ENCODE results near the gene EYA2.

Gene EYA2

GRCh38 chr20:46939031-46939965 lies 44.7 kb downstream of the EYA2 start:
- Histone ChIP-seq H3K9me3 (ENCODE audit: low read length) (no peaks in the 10 kb centered on the region), H2AFZ (ENCODE audit: low read depth, low read length) (no peak overlapping the region), H3K4me1 (ENCODE audit: insufficient read depth, low read length) (no peaks in the 10 kb centered on the region), H3K36me3 (ENCODE audit: insufficient read depth, low read length) (no peaks in the 10 kb centered on the region), H3K27me3 (ENCODE audit: insufficient read depth, low read length) (no peaks in the 10 kb centered on the region), H3K4me3 (ENCODE audit: low read length) (no peak overlapping the region)

GRCh38 chr20:46940616-46941015 lies 46.0 kb downstream of the EYA2 start:
- Histone ChIP-seq H3K27me3 (ENCODE audit: insufficient read depth, low read length) (peaks cover under 1% of the 10 kb centered on the region), H3K36me3 (ENCODE audit: insufficient read depth, low read length) (no peaks in the 10 kb centered on the region), H3K9me3 (ENCODE audit: low read length) (no peaks in the 10 kb centered on the region), H3K4me1 (ENCODE audit: insufficient read depth, low read length) (no peaks in the 10 kb centered on the region), H3K4me3 (ENCODE audit: low read length) (no peak overlapping the region), H2AFZ (ENCODE audit: low read depth, low read length) (no peak overlapping the region)

GRCh38 chr20:46941404-46941803 lies 46.8 kb downstream of the EYA2 start:
- Histone ChIP-seq H2AFZ (ENCODE audit: low read depth, low read length) (no peak overlapping the region), H3K27me3 (ENCODE audit: insufficient read depth, low read length) (peaks cover 8% of the 10 kb centered on the region), H3K4me1 (ENCODE audit: insufficient read depth, low read length) (no peaks in the 10 kb centered on the region), H3K4me3 (ENCODE audit: low read length) (no peak overlapping the region), H3K9me3 (ENCODE audit: low read length) (no peaks in the 10 kb centered on the region), H3K36me3 (ENCODE audit: insufficient read depth, low read length) (no peaks in the 10 kb centered on the region)

- H3K36me3 ChIP-seq (ENCODE audit: insufficient read depth, low read length): no peaks in the 10 kb centered on the region
- no peak overlapping the region for H3K4me3 ChIP-seq (ENCODE audit: low read length)
- no peaks in the 10 kb centered on the region for H3K4me1 ChIP-seq (ENCODE audit: insufficient read depth, low read length)
- H2AFZ ChIP-seq (ENCODE audit: low read depth, low read length): no peak overlapping the region
- H3K9me3 ChIP-seq (ENCODE audit: low read length): no peaks in the 10 kb centered on the region
- H3K27me3 ChIP-seq (ENCODE audit: insufficient read depth, low read length): peaks cover 8% of the 10 kb centered on the region
Observed at GRCh38 chr20:46943861-46944591, 49.4 kb downstream of the EYA2 start.

- H3K4me3 ChIP-seq (ENCODE audit: low read length): no peak overlapping the region
- peaks cover 8% of the 10 kb centered on the region for H3K27me3 ChIP-seq (ENCODE audit: insufficient read depth, low read length)
- H3K4me1 ChIP-seq (ENCODE audit: insufficient read depth, low read length): no peaks in the 10 kb centered on the region
- no peaks in the 10 kb centered on the region for H3K36me3 ChIP-seq (ENCODE audit: insufficient read depth, low read length)
- no peaks in the 10 kb centered on the region for H3K9me3 ChIP-seq (ENCODE audit: low read length)
- H2AFZ ChIP-seq (ENCODE audit: low read depth, low read length): no peak overlapping the region
Observed at GRCh38 chr20:46945465-46945864, 50.8 kb downstream of the EYA2 start.

- no peaks in the 10 kb centered on the region for H3K4me1 ChIP-seq (ENCODE audit: insufficient read depth, low read length)
- H3K9me3 ChIP-seq (ENCODE audit: low read length): no peaks in the 10 kb centered on the region
- no peaks in the 10 kb centered on the region for H3K36me3 ChIP-seq (ENCODE audit: insufficient read depth, low read length)
- H3K4me3 ChIP-seq (ENCODE audit: low read length): no peak overlapping the region
- H2AFZ ChIP-seq (ENCODE audit: low read depth, low read length): no peak overlapping the region
- H3K27me3 ChIP-seq (ENCODE audit: insufficient read depth, low read length): peaks cover 8% of the 10 kb centered on the region
Observed at GRCh38 chr20:46946181-46946624, 51.6 kb downstream of the EYA2 start.

- Histone ChIP-seq H3K4me3 (ENCODE audit: low read length) (no peak overlapping the region), H3K9me3 (ENCODE audit: low read length) (no peaks in the 10 kb centered on the region), H3K4me1 (ENCODE audit: insufficient read depth, low read length) (no peaks in the 10 kb centered on the region), H2AFZ (ENCODE audit: low read depth, low read length) (no peak overlapping the region), H3K27me3 (ENCODE audit: insufficient read depth, low read length) (peaks cover 8% of the 10 kb centered on the region), H3K36me3 (ENCODE audit: insufficient read depth, low read length) (no peaks in the 10 kb centered on the region)
Observed at GRCh38 chr20:46946796-46947195, 52.2 kb downstream of the EYA2 start.

- Histone ChIP-seq H3K4me1 (ENCODE audit: insufficient read depth, low read length) (no peaks in the 10 kb centered on the region), H2AFZ (ENCODE audit: low read depth, low read length) (no peak overlapping the region), H3K36me3 (ENCODE audit: insufficient read depth, low read length) (no peaks in the 10 kb centered on the region), H3K4me3 (ENCODE audit: low read length) (no peak overlapping the region), H3K9me3 (ENCODE audit: low read length) (no peaks in the 10 kb centered on the region), H3K27me3 (ENCODE audit: insufficient read depth, low read length) (peaks cover 8% of the 10 kb centered on the region)
Observed at GRCh38 chr20:46948081-46948480, 53.4 kb downstream of the EYA2 start.

- H3K4me3 ChIP-seq (ENCODE audit: low read length): no peak overlapping the region
- H3K4me1 ChIP-seq (ENCODE audit: insufficient read depth, low read length): no peaks in the 10 kb centered on the region
- no peaks in the 10 kb centered on the region for H3K9me3 ChIP-seq (ENCODE audit: low read length)
- H3K27me3 ChIP-seq (ENCODE audit: insufficient read depth, low read length): no peaks in the 10 kb centered on the region
- H3K36me3 ChIP-seq (ENCODE audit: insufficient read depth, low read length): no peaks in the 10 kb centered on the region
- no peak overlapping the region for H2AFZ ChIP-seq (ENCODE audit: low read depth, low read length)
Observed at GRCh38 chr20:46951405-46951804, 56.8 kb downstream of the EYA2 start.

- Histone ChIP-seq H2AFZ (ENCODE audit: low read depth, low read length) (no peak overlapping the region), H3K9me3 (ENCODE audit: low read length) (no peaks in the 10 kb centered on the region)
Observed at GRCh38 chr20:46951840-46952497, 57.3 kb downstream of the EYA2 start.

GRCh38 chr20:46953596-46953995 lies 59.0 kb downstream of the EYA2 start:
- no peaks in the 10 kb centered on the region for H3K4me1 ChIP-seq (ENCODE audit: insufficient read depth, low read length)
- H2AFZ ChIP-seq (ENCODE audit: low read depth, low read length): no peak overlapping the region
- H3K36me3 ChIP-seq (ENCODE audit: insufficient read depth, low read length): no peaks in the 10 kb centered on the region
- H3K4me3 ChIP-seq (ENCODE audit: low read length): no peak overlapping the region
- no peaks in the 10 kb centered on the region for H3K9me3 ChIP-seq (ENCODE audit: low read length)
- no peaks in the 10 kb centered on the region for H3K27me3 ChIP-seq (ENCODE audit: insufficient read depth, low read length)

More at GRCh38 chr20:46951840-46952497, 57.3 kb downstream of the EYA2 start:
- Histone ChIP-seq H3K27me3 (ENCODE audit: insufficient read depth, low read length) (no peaks in the 10 kb centered on the region), H3K36me3 (ENCODE audit: insufficient read depth, low read length) (no peaks in the 10 kb centered on the region), H3K4me3 (ENCODE audit: low read length) (no peak overlapping the region), H3K4me1 (ENCODE audit: insufficient read depth, low read length) (no peaks in the 10 kb centered on the region)

GRCh38 chr20:46954490-46955038 lies 59.9 kb downstream of the EYA2 start:
- Histone ChIP-seq H3K9me3 (ENCODE audit: low read length) (no peaks in the 10 kb centered on the region), H3K4me1 (ENCODE audit: insufficient read depth, low read length) (no peaks in the 10 kb centered on the region), H3K4me3 (ENCODE audit: low read length) (no peak overlapping the region)

More at GRCh38 chr20:46954490-46955038, 59.9 kb downstream of the EYA2 start:
- no peak overlapping the region for H2AFZ ChIP-seq (ENCODE audit: low read depth, low read length)
- no peaks in the 10 kb centered on the region for H3K27me3 ChIP-seq (ENCODE audit: insufficient read depth, low read length)
- H3K36me3 ChIP-seq (ENCODE audit: insufficient read depth, low read length): no peaks in the 10 kb centered on the region

Measured in neuron (in vitro differentiated cells).